BE2C (cell line): ENCODE data around the gene MKRN3.
"Not testable (repeated sequence)": the region's sequence is repeated elsewhere in the genome, so short reads cannot be mapped to it uniquely, and the experiment has no call there.

ENCODE experiments used
- DNase-seq: peaks from one replicate; pipeline ENCODE4 v3.0.0-alpha.2; 2020
- H3K27me3 ChIP-seq: fragments of 250-450 bp; sonication (Bioruptor Pico); 2 replicates; pipeline ENCODE4 v1.5.1; 2020; ENCODE audit warnings: mild to moderate bottlenecking
- H3K36me3 ChIP-seq: fragments of 250-450 bp; sonication (Bioruptor Pico); 2 replicates; pipeline ENCODE4 v1.5.1; 2020; ENCODE audit warnings: mild to moderate bottlenecking
- H3K4me1 ChIP-seq: fragments of 250-450 bp; sonication (Bioruptor Pico); 2 replicates; pipeline ENCODE4 v1.5.1; 2020
- H3K4me3 ChIP-seq: 2 replicates; pipeline ENCODE4 v1.5.1; 2011; ENCODE audit warnings: low read depth, low read length
- H3K9me3 ChIP-seq: fragments of 250-450 bp; sonication (Bioruptor Pico); 2 replicates; pipeline ENCODE4 v1.5.1; 2020
- CTCF ChIP-seq: IDR thresholded peaks from 2 replicates; pipeline ENCODE4 v1.5.1; 2012; ENCODE audit warnings: mild to moderate bottlenecking, low read depth, low read length

MKRN3 gene

GRCh38 chr15:23594252-23594770, 28.8 kb downstream of the MKRN3 start:
- DNase-seq: no peak
- Histone ChIP-seq H3K27me3 (no peaks in the 10 kb centered on the region), H3K4me3 (no peak overlapping the region), H3K9me3 (no peaks in the 10 kb centered on the region), H3K36me3 (no peaks in the 10 kb centered on the region), H3K4me1 (no peaks in the 10 kb centered on the region)
- no peak for TF ChIP-seq CTCF

- Histone ChIP-seq H3K4me1 (no peaks in the 10 kb centered on the region), H3K27me3 (no peaks in the 10 kb centered on the region), H3K9me3 (no peaks in the 10 kb centered on the region), H3K36me3 (no peaks in the 10 kb centered on the region), H3K4me3 (no peak overlapping the region)
- TF ChIP-seq CTCF: no peak
- no peak for DNase-seq
Measured at GRCh38 chr15:23595368-23595767, 29.9 kb downstream of the MKRN3 start.

GRCh38 chr15:23596736-23597135, 31.3 kb downstream of the MKRN3 start:
- no peaks in the 10 kb centered on the region for H3K36me3 ChIP-seq
- H3K4me1 ChIP-seq: no peaks in the 10 kb centered on the region
- no peak overlapping the region for H3K4me3 ChIP-seq
- no peaks in the 10 kb centered on the region for H3K27me3 ChIP-seq
- no peaks in the 10 kb centered on the region for H3K9me3 ChIP-seq
- no peak for DNase-seq
- no peak for TF ChIP-seq CTCF

GRCh38 chr15:23597278-23597677, 31.8 kb downstream of the MKRN3 start:
- not testable (repeated sequence) for H3K27me3 ChIP-seq, DNase-seq, H3K36me3 ChIP-seq, H3K9me3 ChIP-seq, H3K4me3 ChIP-seq, H3K4me1 ChIP-seq

- no peak for TF ChIP-seq CTCF
- H3K4me1 ChIP-seq: no peaks in the 10 kb centered on the region
- H3K36me3 ChIP-seq: no peaks in the 10 kb centered on the region
- no peaks in the 10 kb centered on the region for H3K27me3 ChIP-seq
- H3K9me3 ChIP-seq: no peaks in the 10 kb centered on the region
- no peak for DNase-seq
- no peak overlapping the region for H3K4me3 ChIP-seq
Measured at GRCh38 chr15:23599053-23599452, 33.6 kb downstream of the MKRN3 start.

GRCh38 chr15:23602124-23602523, 36.6 kb downstream of the MKRN3 start:
- DNase-seq: no peak

More at GRCh38 chr15:23602124-23602523, 36.6 kb downstream of the MKRN3 start:
- H3K4me1 ChIP-seq: no peaks in the 10 kb centered on the region
- no peak for TF ChIP-seq CTCF
- H3K9me3 ChIP-seq: no peaks in the 10 kb centered on the region
- H3K4me3 ChIP-seq: no peak overlapping the region
- no peaks in the 10 kb centered on the region for H3K36me3 ChIP-seq
- H3K27me3 ChIP-seq: no peaks in the 10 kb centered on the region
